HG03565 (cell line): ENCODE data around the gene OR6V1.
A peak's percentile ranks its signal among the peaks of the same experiment; 100 is the strongest.

Experiments used
- ATAC-seq: cut with Tn5 transposase; IDR thresholded peaks from one replicate; pipeline ENCODE4 v1.9.1; 2021; ENCODE audit warnings: mild to moderate bottlenecking, moderate library complexity; ENCODE audit not compliant: unreplicated experiment

Gene OR6V1, protein sequence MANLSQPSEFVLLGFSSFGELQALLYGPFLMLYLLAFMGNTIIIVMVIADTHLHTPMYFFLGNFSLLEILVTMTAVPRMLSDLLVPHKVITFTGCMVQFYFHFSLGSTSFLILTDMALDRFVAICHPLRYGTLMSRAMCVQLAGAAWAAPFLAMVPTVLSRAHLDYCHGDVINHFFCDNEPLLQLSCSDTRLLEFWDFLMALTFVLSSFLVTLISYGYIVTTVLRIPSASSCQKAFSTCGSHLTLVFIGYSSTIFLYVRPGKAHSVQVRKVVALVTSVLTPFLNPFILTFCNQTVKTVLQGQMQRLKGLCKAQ

DNA sequence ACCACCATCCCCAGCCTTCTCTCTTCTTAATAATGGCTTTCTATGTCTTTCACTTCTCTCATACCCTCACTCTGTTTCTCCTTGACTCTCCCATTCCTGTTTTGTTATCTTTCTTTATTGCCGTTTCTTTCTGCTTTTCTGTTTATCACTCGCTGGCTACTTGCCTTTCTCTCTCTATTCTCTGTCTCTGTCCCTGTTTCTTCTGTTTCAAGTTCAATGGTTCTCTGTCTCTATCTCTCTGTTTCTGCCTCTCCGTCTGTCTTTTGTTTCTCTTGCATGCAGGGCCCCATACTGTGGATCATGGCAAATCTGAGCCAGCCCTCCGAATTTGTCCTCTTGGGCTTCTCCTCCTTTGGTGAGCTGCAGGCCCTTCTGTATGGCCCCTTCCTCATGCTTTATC, at the start of gene OR6V1:
Gene OR6V1 (plus strand): TSS at position 301 of the 400 bp plus-strand sequence. CDS start 0 bp downstream, at position 301.
- ATAC-seq = no peak

DNA sequence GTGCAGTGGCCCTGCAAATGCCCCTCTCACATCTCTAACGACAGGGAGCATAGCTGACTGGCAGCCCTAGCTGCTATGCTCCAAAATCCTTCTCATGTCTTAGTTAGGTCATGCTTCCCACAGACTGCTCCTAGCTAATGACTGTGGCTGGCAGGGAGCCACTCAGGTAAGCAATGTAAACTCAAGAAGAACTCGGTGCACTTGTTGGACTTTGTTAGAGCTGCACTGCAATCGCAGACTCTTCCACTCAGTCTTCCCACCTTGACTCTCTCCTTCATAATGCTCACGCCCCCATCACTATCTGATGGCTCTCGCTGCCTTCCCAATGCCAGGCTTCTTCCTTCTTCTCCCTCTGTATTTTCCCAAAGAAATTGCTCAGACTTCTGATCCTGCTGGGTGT, 49.2 kb upstream of the OR6V1 start:
- no peak for ATAC-seq

GRCh38 chr7:143003393-143004051, 48.6 kb upstream of the OR6V1 start:
- peak; percentile 59 for ATAC-seq

DNA sequence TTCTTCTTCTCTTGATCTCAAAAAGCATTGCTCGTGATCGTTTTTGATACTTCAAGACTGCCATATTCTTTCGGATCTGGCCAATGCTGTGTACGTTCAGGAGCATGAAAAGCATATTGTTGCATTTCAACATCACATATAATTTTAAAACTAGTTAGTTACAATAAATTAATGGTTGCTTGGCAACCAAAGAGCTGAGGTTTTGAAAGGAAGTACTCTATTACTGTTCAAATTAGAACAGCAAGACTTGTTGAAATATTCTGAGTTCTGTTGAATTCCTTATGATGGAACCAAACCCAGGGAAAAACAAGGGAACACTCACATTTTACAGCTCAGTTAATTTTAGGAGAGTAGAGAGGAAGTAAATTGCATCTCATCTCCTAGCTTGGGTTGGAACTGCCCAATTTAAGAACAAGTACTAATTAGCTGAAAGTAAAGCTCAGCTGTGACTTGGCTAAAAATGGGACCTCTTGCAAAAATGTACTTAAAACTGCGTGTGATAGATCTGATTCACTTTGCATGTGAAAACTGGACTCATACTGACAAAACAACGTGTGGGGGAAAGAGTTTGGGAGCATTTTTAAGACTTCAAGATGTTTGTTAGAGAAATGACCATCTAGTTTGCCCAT, 46.4 kb upstream of the OR6V1 start:
- ATAC-seq = no peak

GRCh38 chr7:143008007-143008901, 43.9 kb upstream of the OR6V1 start:
- peak; percentile 73 for ATAC-seq

GRCh38 chr7:143012001-143012400, 40.1 kb upstream of the OR6V1 start:
- ATAC-seq = no peak

DNA sequence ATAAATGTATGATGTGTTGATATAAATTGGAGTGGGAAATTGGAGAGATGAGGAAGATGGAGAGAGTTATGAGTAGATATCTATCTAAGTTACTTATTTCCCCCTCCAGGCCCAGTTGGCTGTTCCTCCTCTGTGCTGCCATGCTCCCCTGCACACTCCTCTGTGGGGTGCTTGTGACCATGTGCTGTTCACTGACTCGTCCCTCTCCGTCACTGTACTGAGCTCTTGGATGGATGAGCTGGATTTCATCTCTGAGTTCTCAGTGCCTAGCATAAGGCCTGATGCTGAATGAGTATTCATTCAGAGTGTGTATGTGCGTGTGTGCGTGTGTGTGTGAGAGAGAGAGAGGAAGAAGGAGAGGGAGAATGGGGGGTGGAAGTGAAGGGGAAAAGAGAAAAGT, 39.7 kb upstream of the OR6V1 start:
- ATAC-seq = no peak

DNA sequence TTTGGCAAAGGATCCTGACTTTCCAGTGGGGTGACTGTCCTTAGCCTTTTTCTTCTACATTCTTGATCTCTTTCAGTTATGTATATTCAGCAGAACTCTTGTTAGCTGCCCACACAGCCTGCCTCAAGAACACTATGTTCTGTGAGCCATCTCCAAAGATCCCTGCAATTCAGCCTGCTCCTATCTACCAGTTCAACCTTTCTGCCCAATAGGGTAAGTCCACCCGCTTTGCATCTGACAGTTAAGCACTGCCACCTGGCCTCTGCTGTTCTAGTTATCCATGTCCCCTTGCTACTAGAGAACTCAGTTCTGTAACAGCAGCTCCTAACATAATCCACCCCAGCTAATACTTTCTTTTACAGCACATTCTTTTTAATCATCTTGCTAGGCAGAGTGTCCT, 38.7 kb upstream of the OR6V1 start:
- no peak for ATAC-seq

DNA sequence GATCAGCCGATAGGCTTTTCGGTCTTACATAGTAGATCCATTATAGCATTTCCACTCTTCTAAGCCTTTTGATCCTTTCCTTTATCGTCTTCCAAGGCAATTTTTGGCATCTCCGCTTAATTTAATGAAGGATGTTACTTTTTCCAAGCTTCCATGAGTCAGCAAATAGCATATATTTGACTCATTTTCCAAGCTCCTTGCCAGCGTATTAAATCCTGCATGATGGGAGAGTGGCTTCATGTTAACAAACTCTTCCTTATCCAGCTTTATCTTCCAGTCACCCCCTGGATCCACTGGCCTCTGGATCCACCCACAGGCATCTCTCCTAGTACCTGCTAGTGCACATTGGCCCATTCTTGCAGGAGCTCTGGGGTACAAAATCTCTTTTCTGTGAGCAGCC, 38.2 kb upstream of the OR6V1 start:
- ATAC-seq = no peak

DNA sequence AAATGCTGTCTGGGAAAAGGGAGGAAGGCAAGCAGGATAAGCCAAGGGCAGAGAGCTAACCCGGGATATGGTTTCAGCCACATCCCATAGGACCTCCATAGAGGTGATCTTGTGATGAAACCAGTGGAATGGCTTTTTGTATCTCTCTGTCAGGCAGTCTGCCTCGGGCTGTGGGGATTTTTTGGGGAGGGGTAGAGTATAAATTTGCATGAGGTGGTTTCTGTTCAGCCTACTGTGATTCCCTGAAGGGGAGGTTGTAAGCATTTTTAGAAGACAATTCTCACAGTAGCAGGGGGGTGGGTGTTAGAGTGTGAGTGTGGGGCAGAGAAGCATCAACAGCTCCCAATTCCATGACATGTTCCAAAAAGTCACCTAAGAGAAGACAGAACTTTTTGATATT, 37.1 kb upstream of the OR6V1 start:
- ATAC-seq = peak; percentile 90

GRCh38 chr7:143015926-143016490, 36.1 kb upstream of the OR6V1 start:
- ATAC-seq = no peak

DNA sequence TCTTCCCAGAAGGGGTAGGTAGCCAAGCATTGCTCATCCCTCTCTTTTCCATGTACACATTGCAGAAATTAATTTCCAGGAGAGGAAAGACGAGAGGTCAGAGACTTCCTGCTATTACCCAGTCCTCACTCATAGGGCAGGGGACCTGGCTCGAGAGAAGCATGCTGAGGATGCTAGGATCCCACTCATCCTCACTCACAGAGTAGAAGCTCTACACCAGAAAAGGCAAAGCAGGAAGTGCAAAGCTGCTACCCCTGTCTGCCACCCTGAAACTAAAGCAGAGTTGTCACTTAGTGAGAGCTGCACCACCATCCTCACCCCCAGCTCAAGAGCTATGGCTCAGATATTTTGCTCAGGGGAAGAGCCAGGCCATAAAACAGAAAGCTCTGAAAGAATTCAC, 35.1 kb upstream of the OR6V1 start:
- no peak for ATAC-seq

GRCh38 chr7:143018931-143019330, 33.2 kb upstream of the OR6V1 start:
- no peak for ATAC-seq

- no peak for ATAC-seq
Observed at GRCh38 chr7:143023047-143023446, 29.1 kb upstream of the OR6V1 start.

DNA sequence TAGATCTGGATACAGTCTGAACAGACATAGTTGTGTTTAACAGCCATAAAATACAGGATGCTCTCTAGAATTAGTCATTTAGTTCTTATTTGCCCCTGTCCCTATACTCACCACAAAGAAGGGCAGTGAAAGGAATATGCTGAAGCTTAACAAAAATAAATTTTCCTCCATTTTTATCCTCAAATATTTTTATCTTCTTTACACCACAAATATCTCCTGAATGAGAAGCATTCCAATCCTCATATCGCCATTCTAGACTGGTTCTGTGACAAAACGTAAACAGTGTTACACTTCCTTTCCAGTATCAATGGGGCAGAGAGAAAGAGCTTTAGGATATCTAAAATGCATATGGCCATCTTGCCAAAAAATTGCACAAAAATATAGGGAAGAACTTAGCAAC, 26.8 kb upstream of the OR6V1 start:
- no peak for ATAC-seq

GRCh38 chr7:143027032-143027431, 25.1 kb upstream of the OR6V1 start, which contains the start of gene OR9A2:
Gene OR9A2, minus strand, starts transcription at chr7:143027132. Its CDS starts 0 bp downstream, at chr7:143027132.
- no peak for ATAC-seq

- no peak for ATAC-seq
Observed at GRCh38 chr7:143027683-143028082, 24.5 kb upstream of the OR6V1 start.

DNA sequence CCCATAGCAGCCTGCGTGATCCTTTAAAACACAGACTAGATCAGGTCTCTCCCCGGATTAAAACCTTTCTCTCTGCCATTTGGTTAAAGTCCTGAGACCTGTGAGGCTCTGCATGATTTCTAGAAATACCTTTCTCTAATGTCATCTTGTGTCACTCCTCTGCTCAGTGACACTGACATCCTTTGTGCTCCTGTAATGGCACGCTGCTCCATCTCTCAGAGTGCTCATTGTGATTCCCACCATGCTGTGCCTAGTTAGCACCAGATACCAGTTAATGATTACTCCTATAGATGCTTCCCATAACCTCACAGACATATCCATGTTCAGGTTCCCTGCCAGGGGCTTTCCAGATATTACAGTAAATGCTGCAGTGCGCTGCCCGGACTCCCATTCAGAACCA, 13.5 kb upstream of the OR6V1 start:
- no peak for ATAC-seq

DNA sequence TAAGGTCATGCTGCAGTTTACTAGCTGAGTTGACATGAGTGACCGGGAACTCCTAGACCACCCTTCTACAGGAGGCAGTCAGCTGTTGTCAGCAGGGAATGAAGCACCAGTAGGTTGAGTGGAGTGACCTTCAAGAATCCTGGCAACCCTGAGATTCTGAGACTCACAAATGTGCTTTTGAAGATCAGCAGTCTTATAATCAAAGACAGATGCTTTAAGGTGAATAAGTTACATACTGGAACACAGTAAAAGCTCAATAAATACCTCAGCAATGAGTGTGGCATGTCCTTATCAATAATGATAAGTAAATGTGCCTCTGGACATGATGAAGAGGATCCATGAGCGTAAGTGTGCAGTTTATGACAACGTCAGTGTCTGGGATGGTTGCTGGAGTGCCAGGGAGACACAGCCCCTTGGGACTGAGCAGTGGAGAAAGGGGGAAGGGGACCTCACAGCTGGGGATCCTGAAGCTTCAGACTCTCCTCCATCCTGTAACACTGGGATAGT, 11.9 kb upstream of the OR6V1 start:
- ATAC-seq = no peak

- no peak for ATAC-seq
Observed at GRCh38 chr7:143041346-143041745, 10.8 kb upstream of the OR6V1 start.
